Gastrocnemius medialis (tissue), 4 donors: ENCODE results near the gene UBAP1L.
A peak's percentile ranks its signal among the peaks of the same experiment; 100 is the strongest.

Experiments
- CTCF ChIP-seq, 5 experiments: fragments of 450-650 bp in 3 of 5; fragments of 200-600 bp in 2 of 5; sonication (generic) in 2 of 5; IDR thresholded peaks in 4 of 5; conservative IDR thresholded peaks in 1 of 5; 1 replicate in 4 of 5; 2 replicates in 1 of 5; pipeline ENCODE4 v1.5.1; 2016 to 2019; ENCODE audit warnings: antibody characterized with exemption in 5 of 5, mild to moderate bottlenecking in 3 of 5, moderate library complexity in 3 of 5
- POLR2A ChIP-seq, 2 donors: fragments of 450-650 bp; IDR thresholded peaks; one replicate each; pipeline ENCODE4 v1.6.1; 2017; ENCODE audit warnings: antibody characterized with exemption in 2 of 2, mild to moderate bottlenecking in 2 of 2, moderate library complexity in 2 of 2

GRCh38 chr15:65133548-65134200, 18.7 kb upstream of the UBAP1L start, which contains the start of gene PDCD7:
- TF ChIP-seq CTCF (IDR thresholded peaks at IDR 0.05 in 4 of 5, conservative IDR thresholded peaks at IDR 0.05 in 1 of 5), result no peak
- peak; percentile 69 to 72 for TF ChIP-seq POLR2A (IDR thresholded peaks at IDR 0.05)
